Inferior parietal cortex (tissue), 1 donor: ENCODE measurements around the gene IRAK3.
"Not testable (repeated sequence)": the region's sequence is repeated elsewhere in the genome, so short reads cannot be mapped to it uniquely, and the experiment has no call there.

Experiments
- DNase-seq: peaks from one replicate; pipeline ENCODE4 v3.0.0-alpha.2; 2016; ENCODE audit errors: extremely low spot score

Gene IRAK3

GRCh38 chr12:66303316-66303804, 114.3 kb downstream of the IRAK3 start:
- DNase-seq: not testable (repeated sequence)
